DMS153 treated with DMSO at 0.1 percent for 48 hours (cell line): ENCODE measurements around the gene SMIM41.

Source experiments
- DNase-seq: peaks from one replicate; lab custom pipeline; 2025; ENCODE audit not compliant: unreplicated experiment; lab: John Stamatoyannopoulos, UW

The SMIM41 gene

GRCh38 chr12:52145228-52146088 is 66.0 kb downstream of the SMIM41 start:
- no peak for DNase-seq

DNA sequence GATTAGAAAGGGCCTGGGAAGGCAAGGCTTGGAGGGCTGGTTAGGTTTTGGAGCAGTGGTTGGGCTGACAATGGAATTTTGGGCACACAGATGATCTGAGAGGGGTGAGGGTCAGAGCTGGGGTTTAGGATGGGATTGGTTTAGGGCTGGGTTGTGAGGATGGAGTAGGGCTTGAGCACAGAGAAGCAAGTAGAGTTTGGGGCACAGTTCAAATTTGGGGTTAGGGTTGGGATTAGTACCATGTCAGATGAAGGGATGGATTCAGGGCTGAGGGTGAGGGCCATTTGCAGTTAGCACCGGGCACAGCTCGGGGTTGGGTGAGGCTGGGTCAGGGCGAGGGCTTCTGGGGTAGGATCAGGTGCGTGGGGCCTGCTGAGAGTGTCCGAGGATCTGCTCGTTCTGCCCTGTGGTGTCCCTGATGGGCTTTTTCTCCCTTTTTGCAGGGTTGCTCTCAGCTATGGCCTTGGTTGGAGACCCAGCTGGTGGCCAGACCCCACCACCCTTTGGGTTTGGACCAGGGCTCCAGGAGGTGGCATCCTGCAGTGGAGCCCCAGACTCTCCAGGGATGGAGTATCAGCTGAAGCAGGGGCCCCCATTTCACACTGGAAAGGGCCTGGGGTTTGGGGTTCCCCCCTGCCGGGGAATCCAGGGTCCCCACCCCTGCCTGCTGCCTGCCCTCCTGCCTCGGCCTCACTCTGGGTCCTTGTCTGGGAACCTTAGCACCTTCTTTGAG is 66.8 kb downstream of the SMIM41 start:
- no peak for DNase-seq

DNA sequence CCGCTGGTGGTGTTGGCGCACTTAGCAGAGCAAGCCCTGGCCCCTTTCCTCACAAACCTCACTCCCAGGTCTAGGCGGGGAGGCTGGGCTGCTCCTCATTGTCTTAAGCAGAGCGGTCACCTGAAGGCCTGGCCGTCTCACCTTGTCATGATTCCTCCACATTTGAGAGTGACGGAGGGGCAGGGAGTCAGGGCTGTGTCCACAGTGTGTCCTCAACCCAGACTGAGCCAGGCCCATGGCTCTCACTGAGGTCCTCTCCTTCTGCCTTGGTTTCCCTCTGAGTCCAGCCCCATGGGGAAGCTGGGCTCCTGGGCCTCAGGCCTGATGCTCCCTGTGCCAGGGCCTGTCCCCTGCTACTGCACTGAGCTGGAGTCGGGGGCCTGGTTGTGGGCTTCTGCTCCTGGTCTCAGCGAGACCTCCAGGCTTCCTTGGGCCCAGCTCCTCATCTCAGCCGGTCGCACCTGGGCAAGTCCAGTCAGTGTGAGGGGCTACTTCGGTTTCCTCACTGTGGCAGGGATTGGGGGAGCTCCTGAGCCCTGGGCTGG is 67.4 kb downstream of the SMIM41 start:
- DNase-seq: no peak

- DNase-seq: no peak
Measured at GRCh38 chr12:52147367-52147963, 68.0 kb downstream of the SMIM41 start.

DNA sequence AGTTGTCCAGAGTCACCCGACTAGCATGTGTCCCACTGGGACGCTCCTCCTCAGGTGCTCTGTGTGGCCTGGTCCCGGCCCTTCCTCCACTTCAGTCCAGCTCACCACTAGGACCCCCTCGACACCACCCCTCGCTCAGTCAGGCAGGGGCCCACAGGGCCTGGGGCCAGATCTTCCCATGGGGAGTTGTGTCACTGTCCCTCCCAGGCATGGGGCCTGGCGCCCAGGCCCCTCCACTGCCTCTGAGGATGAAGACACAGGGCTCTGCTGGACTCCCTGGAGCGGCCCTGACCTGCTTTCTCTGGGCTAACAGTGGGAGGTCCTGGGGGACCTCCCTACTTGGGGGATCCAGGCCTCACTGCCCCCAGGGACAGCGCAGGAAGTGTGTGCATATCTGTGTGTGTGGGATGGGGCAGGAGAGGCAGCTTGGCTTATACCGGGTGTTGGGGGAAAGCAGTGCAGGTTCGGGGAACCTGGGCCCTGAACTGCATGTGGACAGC is 68.5 kb downstream of the SMIM41 start:
- no peak for DNase-seq

DNA sequence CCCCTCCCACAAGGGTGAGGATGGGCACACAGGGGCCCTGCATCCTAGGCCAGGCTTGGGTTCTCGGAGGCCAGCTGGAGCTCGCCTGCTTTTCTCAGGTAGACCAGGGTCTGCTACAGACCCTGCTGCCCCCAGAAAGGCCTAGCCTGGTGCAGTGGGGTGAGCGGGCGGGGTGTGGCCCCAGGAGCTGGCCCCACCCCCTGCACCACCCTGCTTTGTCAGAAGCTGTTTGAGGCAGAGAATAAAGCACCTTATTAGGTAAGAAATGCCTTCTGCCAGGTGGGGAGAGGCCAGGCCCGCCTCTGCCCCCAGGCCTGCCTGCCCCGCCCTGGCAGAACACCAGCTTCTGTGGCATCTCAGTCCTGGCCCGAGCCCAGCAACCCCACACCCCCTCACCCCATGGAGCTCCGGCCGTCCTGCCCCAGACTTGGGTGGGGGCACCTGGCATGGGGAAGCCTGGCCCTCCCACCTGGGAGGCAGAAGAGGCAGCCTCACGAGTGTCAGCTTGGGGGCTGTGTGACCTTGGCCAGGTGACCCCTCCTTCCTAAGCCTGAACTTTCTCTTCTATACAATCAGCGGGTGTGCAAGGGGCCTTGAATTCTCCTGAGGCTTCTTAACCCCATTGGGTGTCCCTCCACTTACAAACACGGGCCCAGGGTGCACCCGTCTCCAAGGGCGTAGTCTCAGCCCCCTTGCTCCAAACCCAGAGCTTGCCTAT is 69.1 kb downstream of the SMIM41 start:
- DNase-seq: no peak

DNA sequence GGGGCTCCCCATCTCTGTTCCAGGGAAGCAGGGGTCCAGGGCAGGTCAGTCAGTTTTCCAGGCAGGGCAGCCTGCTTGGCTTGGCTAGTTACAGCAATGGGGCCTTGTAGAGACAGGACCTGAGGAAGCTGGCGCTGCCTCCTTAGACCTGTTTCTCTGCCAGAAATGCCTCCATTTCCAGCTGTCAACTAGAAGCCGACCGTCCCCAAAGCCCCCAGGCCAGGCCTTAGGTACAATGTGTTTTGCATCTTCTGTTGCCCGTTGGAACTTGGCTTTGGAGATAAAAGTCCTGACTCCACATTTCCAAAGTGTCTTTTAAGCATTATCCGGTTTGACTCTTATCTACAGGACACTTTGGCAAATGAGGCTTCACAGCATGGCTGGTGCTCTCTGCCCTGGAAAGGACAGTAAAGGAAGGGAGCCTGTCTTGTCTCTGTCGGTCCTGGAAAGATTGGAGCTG is 69.7 kb downstream of the SMIM41 start:
- no peak for DNase-seq

GRCh38 chr12:52149651-52150241 is 70.2 kb downstream of the SMIM41 start:
- no peak for DNase-seq

- DNase-seq: no peak
Measured at GRCh38 chr12:52151153-52151836, 71.8 kb downstream of the SMIM41 start.

DNA sequence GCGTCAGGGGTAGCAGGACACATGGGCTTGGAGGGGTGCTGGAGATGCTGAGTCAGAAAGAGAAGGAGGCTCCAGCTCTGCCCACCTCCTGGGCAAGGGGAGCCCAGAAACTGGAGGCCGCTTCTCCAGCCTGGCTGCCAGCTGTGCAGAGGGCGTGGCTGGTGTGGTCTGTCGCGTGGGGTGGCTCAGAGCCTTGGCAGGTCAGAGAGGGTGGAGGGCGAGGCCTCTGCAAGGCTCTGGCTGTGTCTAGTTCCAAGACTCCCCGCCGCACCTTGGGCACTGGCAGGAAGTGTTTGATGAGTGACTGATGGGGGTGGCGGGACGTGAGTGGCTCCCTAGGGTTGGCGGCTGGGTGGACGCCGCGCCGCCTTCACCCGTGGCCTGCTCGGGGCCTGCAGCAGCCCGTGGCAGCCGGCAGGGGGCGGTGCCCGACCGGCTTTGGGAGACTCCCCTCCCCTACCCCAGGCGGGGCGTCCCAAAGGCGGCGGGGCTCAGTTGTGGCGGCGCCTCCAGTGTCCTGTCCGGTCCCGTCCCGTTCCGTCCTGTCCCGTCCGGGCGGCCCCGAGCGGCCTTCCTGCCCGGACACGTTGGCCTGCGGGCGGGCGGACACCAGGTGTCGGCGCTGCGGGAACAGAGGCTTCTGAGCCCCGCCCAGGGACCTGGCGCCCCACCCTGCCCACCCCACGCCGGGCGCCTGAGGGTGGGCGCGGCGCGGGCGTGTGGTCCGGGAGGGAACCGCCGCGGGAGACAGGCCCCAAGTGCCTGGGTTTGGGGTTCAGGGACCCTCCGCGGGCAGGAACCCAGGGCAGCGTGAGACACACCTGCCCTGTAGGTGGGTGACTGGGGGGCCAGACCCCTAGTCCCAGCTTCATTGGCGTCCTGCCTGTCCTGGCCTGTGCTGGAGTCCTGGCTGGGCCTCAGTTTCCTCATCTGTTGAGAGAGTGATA is 72.6 kb downstream of the SMIM41 start:
- no peak for DNase-seq

DNA sequence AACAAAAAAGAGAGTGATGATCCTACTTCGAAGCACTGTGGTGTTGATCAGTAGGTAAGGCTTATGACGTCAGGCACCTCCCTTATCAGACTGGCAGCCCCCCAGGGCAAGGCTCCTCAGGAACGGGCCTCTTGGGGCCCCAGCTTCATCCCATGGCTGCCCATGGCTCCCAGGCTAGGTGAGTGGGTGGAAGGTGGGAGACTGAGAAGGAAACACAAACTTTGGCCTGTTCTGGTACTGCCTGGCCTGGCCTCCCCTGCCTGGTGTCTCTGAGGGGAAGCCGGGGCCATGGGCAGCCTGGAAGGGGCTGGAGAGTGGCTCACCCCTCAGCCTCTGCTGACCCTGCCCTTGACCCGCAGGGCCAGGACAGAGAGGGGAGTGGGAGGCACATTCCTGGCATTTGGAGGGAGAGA is 73.4 kb downstream of the SMIM41 start:
- no peak for DNase-seq

DNA sequence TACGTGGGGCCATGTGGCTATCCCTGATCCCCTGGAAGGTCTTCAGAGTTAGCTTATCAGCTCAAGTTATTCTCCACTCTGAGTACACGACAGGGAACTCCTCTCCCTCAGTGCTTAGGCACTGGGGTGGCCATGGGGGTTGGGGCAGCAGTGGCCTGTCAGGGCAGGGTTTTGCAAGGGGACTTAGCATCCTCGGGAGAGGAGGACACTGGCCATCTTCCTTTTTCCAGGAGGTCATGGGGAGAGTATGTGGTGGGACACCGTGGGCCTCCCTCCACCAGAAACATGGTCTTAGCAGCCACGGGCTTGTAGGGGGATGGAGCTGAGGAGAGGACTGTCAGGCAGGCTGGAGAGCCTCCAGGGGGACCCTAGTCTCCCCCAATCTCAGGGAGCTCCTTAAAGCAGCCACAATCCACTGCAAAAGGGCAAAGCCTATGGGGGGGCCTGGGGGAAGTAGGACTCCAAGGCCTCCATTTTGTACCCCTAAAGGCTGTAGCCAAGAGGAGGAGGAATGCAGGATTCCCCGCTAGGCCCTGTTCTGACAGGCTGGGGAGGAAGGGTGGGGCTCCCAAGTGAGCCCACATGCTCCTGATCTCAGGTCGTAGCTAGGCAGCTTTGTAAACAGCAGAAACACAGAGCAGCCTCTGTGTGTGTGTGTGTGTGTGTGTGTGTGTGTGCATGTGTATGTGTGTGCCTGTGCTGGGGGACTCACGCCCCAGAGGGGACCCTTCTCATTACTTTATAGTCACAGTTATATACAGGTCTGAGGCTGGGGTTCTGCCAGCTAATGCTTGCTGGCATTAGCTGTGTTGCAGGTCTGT is 75.8 kb downstream of the SMIM41 start:
- DNase-seq: peak; percentile 28

DNA sequence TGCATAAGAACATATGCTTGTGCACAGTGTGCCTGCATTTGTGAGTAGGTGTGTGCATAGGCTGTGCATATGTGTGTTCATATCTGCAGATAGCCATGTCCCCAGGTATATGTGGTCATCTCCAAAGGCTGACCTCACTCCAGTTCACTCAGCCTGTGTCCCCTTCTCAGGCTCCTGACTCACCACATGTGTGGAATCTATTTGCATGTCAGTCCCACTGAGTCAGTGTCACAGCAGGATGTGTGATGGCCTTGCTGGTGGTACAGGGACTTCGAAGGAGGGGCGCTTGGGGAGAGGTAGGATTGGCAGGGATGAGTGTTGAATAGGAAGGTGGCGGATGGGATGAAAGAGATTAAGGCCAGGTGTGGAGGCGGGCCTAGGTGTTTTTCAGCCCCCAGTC is 76.8 kb downstream of the SMIM41 start:
- DNase-seq: no peak

DNA sequence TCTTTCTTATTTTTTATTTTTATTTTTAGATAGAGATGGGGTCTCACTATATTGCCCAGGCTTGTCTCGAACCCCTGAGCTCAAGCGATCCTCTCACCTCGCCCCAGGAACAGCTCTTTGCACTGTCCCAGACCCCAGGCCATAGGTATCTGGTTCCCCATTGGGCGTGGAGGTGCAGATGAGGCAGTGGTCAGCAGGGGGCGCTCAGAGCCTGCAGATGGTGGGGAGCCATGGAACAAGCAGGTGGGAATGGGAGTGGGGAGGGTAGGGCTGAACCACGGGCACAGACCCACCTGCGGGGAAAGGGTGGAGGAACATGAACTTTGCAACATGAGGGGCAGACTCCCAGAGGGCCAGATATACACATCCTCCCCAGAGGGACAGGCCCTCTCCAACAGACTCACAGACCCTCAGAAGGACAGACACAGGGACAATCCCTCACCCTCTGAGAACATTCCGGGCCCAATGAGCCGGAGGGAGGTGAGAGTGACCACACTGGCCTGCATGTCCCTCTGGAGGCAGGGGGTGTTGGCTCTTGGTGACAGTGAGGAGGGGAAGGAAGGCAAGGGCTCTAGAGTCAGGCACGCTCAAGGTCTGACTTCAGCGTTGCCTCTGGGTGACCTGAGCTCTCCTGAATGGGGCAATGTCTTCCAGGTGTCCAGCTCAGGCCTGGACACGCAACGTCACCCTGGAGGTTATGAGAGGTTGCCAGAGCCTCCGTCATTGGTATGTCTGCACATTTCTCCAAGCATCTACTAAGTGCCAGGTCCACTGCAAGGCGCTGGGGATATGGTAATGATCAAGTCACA is 77.5 kb downstream of the SMIM41 start:
- DNase-seq: peak; percentile 55

- no peak for DNase-seq
Measured at GRCh38 chr12:52157566-52158150, 78.2 kb downstream of the SMIM41 start.
